ENCODE results near the gene MAP3K8.

DNA sequence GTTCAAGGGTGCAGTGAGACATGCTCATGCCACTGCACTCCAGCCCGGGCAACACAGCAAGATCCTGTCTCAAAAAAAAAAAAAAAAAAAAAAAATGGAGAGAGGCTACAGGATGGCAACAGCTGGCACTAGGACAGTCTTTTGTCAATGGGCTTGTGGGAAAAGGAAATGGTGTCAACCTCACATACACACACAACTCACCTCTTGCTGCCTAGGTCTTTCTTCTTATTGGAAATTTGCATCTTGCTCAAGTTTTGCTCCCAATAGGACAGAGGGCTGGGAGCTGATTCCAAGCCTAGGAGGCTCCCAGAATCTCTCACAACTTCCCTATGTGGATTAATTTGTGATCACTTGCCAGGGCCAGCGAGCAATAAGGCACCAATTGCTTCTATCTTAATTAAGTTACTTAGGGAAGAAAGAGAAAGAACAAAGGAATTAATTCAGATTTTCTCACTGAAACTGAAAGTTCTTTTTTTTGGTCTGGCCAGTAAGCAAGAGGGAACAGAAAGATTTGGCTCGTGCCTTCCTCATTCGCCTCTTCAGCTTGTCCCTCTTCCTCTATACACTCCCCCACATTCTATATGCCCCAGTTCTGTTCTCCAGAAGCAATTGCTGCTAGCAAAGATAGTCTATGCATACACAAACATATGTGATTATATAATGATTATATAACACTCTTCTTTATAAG is 33.8 kb downstream of the MAP3K8 start:
- TF ChIP-seq, protein P1, sequence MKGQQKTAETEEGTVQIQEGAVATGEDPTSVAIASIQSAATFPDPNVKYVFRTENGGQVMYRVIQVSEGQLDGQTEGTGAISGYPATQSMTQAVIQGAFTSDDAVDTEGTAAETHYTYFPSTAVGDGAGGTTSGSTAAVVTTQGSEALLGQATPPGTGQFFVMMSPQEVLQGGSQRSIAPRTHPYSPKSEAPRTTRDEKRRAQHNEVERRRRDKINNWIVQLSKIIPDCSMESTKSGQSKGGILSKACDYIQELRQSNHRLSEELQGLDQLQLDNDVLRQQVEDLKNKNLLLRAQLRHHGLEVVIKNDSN (IDR thresholded peaks at IDR 0.05; ENCODE audit: borderline replicate concordance, extremely low read length, insufficient read depth, low read depth, low read length) = no peak
- TF ChIP-seq ZNF274 (IDR thresholded peaks at IDR 0.05; ENCODE audit: insufficient read depth, insufficient read length) (no peak), GABPA (IDR thresholded peaks at IDR 0.05; ENCODE audit: low read depth) (no peak), BRCA1 (IDR thresholded peaks at IDR 0.05; ENCODE audit: low read depth, low read length) (no peak), SIX5 (IDR thresholded peaks at IDR 0.05; ENCODE audit: low read depth, low read length, severe bottlenecking) (no peak), MTA2 (IDR thresholded peaks at IDR 0.05; ENCODE audit: low read depth) (no peak), BMI1 (IDR thresholded peaks at IDR 0.05; ENCODE audit: borderline replicate concordance) (no peak), POLR2A (IDR thresholded peaks at IDR 0.05; ENCODE audit: low read depth, low read length) (no peak)
- TF ChIP-seq, protein P2, sequence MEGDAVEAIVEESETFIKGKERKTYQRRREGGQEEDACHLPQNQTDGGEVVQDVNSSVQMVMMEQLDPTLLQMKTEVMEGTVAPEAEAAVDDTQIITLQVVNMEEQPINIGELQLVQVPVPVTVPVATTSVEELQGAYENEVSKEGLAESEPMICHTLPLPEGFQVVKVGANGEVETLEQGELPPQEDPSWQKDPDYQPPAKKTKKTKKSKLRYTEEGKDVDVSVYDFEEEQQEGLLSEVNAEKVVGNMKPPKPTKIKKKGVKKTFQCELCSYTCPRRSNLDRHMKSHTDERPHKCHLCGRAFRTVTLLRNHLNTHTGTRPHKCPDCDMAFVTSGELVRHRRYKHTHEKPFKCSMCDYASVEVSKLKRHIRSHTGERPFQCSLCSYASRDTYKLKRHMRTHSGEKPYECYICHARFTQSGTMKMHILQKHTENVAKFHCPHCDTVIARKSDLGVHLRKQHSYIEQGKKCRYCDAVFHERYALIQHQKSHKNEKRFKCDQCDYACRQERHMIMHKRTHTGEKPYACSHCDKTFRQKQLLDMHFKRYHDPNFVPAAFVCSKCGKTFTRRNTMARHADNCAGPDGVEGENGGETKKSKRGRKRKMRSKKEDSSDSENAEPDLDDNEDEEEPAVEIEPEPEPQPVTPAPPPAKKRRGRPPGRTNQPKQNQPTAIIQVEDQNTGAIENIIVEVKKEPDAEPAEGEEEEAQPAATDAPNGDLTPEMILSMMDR (IDR thresholded peaks at IDR 0.05 in 2 of 3, conservative IDR thresholded peaks at IDR 0.05 in 1 of 3; ENCODE audit: control insufficient read depth in 2 of 3, extremely low read depth in 1 of 3, insufficient read depth in 1 of 3, low read depth in 3 of 3, low read length in 3 of 3) = no peak
- TF ChIP-seq, protein P3, sequence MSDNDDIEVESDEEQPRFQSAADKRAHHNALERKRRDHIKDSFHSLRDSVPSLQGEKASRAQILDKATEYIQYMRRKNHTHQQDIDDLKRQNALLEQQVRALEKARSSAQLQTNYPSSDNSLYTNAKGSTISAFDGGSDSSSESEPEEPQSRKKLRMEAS (IDR thresholded peaks at IDR 0.05; ENCODE audit: low read depth, low read length) = no peak
- TF ChIP-seq, protein P4, sequence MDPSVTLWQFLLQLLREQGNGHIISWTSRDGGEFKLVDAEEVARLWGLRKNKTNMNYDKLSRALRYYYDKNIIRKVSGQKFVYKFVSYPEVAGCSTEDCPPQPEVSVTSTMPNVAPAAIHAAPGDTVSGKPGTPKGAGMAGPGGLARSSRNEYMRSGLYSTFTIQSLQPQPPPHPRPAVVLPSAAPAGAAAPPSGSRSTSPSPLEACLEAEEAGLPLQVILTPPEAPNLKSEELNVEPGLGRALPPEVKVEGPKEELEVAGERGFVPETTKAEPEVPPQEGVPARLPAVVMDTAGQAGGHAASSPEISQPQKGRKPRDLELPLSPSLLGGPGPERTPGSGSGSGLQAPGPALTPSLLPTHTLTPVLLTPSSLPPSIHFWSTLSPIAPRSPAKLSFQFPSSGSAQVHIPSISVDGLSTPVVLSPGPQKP (IDR thresholded peaks at IDR 0.05; ENCODE audit: low read depth, low read length) = no peak
- TF ChIP-seq, protein P5, sequence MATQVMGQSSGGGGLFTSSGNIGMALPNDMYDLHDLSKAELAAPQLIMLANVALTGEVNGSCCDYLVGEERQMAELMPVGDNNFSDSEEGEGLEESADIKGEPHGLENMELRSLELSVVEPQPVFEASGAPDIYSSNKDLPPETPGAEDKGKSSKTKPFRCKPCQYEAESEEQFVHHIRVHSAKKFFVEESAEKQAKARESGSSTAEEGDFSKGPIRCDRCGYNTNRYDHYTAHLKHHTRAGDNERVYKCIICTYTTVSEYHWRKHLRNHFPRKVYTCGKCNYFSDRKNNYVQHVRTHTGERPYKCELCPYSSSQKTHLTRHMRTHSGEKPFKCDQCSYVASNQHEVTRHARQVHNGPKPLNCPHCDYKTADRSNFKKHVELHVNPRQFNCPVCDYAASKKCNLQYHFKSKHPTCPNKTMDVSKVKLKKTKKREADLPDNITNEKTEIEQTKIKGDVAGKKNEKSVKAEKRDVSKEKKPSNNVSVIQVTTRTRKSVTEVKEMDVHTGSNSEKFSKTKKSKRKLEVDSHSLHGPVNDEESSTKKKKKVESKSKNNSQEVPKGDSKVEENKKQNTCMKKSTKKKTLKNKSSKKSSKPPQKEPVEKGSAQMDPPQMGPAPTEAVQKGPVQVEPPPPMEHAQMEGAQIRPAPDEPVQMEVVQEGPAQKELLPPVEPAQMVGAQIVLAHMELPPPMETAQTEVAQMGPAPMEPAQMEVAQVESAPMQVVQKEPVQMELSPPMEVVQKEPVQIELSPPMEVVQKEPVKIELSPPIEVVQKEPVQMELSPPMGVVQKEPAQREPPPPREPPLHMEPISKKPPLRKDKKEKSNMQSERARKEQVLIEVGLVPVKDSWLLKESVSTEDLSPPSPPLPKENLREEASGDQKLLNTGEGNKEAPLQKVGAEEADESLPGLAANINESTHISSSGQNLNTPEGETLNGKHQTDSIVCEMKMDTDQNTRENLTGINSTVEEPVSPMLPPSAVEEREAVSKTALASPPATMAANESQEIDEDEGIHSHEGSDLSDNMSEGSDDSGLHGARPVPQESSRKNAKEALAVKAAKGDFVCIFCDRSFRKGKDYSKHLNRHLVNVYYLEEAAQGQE (IDR thresholded peaks at IDR 0.05; ENCODE audit: low read depth, low read length) = no peak
- TF ChIP-seq, protein P6, sequence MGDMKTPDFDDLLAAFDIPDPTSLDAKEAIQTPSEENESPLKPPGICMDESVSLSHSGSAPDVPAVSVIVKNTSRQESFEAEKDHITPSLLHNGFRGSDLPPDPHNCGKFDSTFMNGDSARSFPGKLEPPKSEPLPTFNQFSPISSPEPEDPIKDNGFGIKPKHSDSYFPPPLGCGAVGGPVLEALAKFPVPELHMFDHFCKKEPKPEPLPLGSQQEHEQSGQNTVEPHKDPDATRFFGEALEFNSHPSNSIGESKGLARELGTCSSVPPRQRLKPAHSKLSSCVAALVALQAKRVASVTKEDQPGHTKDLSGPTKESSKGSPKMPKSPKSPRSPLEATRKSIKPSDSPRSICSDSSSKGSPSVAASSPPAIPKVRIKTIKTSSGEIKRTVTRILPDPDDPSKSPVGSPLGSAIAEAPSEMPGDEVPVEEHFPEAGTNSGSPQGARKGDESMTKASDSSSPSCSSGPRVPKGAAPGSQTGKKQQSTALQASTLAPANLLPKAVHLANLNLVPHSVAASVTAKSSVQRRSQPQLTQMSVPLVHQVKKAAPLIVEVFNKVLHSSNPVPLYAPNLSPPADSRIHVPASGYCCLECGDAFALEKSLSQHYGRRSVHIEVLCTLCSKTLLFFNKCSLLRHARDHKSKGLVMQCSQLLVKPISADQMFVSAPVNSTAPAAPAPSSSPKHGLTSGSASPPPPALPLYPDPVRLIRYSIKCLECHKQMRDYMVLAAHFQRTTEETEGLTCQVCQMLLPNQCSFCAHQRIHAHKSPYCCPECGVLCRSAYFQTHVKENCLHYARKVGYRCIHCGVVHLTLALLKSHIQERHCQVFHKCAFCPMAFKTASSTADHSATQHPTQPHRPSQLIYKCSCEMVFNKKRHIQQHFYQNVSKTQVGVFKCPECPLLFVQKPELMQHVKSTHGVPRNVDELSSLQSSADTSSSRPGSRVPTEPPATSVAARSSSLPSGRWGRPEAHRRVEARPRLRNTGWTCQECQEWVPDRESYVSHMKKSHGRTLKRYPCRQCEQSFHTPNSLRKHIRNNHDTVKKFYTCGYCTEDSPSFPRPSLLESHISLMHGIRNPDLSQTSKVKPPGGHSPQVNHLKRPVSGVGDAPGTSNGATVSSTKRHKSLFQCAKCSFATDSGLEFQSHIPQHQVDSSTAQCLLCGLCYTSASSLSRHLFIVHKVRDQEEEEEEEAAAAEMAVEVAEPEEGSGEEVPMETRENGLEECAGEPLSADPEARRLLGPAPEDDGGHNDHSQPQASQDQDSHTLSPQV (IDR thresholded peaks at IDR 0.05) = no peak
- TF ChIP-seq, protein P7, sequence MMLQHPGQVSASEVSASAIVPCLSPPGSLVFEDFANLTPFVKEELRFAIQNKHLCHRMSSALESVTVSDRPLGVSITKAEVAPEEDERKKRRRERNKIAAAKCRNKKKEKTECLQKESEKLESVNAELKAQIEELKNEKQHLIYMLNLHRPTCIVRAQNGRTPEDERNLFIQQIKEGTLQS (IDR thresholded peaks at IDR 0.05; ENCODE audit: borderline replicate concordance, extremely low read depth, low read depth, low read length) = no peak
